ENCODE measurements around the gene CAMTA1. TPM values are rescaled to one million over a fixed set of nuclear protein-coding genes. Genes with fewer than 3 reads are reported as not detected.

The CAMTA1 gene
- total RNA-seq, 2 experiments from 2014 or later: 45.5 to 45.6 TPM

DNA sequence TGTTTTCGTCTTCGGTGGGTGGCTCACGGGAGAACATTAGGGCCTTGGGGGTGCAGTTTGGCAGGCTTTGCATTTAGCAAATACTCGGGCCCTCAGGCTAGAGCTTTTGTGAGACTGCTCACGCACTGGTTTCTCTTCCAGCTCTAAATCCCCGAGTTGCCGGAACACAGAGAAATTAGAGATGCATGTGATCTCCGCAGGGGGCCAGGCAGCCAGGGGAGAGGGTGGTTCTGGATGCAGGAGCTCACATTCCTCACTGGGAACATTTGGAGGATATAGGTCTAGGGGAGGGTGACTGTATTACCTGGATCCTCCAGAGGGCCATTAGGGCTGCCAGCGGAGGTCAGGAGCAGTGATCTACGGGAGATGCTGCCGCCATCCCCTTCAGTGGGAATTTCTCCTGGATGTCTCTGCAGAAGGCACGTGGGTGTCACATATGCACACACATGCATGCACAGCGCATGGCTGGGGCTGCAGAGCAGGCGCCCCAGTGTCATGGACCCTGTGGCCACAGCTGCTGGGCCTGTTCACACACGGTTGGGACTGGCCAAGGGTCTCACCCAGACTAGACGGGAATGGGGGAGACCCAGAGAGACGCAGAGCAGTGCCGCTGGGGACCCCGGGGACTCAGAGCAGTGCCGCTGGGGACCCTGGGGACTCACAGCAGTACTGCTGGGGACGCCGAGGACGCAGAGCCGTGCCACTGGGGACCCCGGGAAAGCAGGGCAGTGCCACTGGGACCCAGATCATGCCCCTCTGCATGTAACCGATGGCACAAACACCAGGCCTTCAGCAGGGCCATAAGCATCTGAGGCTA lies 258.7 kb downstream of the CAMTA1 start:
- Mint-ChIP-seq H3K27ac (no peak overlapping the region), H3K9me3 (no peaks in the 10 kb centered on the region), H3K27me3 (peaks cover 7% of the 10 kb centered on the region), H3K36me3 (no peaks in the 10 kb centered on the region), H3K4me1 (no peaks in the 10 kb centered on the region), H3K4me3 (no peak overlapping the region)
- DNase-seq: no peak
- ATAC-seq (ENCODE audit: low read depth): no peak
- POLR2A ChIA-PET: no interaction called here

DNA sequence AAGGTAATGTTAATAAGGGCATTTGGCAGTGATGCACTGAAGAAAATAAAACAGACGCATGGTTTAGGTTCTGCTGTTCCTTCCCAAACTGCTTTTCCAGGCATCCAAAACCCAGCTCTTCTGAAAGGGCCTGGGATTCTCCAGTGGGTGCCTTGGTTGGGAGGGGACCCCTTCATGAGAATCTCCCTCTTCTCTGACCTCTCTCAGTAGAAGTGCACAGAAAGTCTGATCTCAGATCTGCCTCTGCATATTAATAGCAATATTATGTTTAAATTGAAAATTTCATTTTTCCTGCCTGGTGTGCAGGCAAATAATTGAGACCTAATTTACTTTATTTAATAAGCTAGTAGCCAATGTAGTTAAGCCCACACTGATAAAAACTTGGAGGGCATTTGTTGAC lies 260.6 kb downstream of the CAMTA1 start:
- ATAC-seq (ENCODE audit: low read depth) (no peak), DNase-seq (no peak)
- Mint-ChIP-seq H3K27ac (no peak overlapping the region), H3K4me3 (no peak overlapping the region), H3K4me1 (no peaks in the 10 kb centered on the region), H3K36me3 (no peaks in the 10 kb centered on the region), H3K27me3 (peaks cover 4% of the 10 kb centered on the region), H3K9me3 (no peaks in the 10 kb centered on the region)
- POLR2A ChIA-PET: no interaction called here

DNA sequence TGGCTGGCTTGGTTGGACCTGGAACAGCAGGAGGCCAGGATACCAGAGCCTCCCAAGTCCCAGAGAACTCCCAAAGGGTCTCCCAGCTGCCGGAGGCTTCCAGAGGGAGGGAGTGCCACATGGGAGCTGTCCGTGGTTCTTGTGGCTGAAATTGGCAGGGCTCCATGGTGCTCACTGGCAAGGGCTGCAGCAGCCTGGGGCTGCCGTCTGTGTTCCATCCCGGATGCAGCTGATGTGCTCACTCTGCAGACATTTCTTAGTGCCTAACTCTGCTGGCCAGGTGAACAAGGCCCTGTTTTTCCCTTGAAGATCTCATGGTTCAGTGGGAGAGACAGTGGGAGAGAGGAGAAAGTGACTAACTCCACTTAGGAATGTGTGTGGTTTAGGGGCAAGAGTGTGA lies 261.1 kb downstream of the CAMTA1 start:
- Mint-ChIP-seq H3K4me1 (no peaks in the 10 kb centered on the region), H3K27me3 (peaks cover 4% of the 10 kb centered on the region), H3K4me3 (no peak overlapping the region), H3K36me3 (no peaks in the 10 kb centered on the region), H3K27ac (no peak overlapping the region), H3K9me3 (no peaks in the 10 kb centered on the region)
- no peak for ATAC-seq (ENCODE audit: low read depth)
- POLR2A ChIA-PET: no interaction called here
- DNase-seq: no peak

DNA sequence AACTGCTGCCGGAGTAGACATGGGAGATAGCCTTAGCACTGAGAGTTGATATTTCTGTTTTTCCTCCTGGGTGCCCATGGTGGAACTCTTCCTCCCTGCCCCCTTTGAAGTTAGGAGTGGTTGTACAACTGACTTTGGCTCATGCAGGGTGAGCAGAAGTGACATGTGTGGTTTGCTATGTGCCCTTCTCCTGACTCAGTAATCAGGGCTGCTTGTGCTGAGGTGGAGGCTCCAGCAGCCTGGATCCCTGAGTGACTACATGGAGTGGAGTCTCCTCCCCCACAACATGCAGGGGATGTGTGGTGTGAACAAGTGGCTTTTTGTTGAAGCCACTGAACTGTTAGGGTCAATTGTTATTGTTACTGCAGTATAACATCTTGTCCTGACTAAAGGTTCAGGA lies 261.6 kb downstream of the CAMTA1 start:
- no peaks in the 10 kb centered on the region for H3K4me1 Mint-ChIP-seq
- no peak overlapping the region for H3K27ac Mint-ChIP-seq
- no peaks in the 10 kb centered on the region for H3K36me3 Mint-ChIP-seq
- H3K9me3 Mint-ChIP-seq: no peaks in the 10 kb centered on the region
- ATAC-seq (ENCODE audit: low read depth): no peak
- POLR2A ChIA-PET: no interaction called here
- peaks cover 4% of the 10 kb centered on the region for H3K27me3 Mint-ChIP-seq
- no peak overlapping the region for H3K4me3 Mint-ChIP-seq
- DNase-seq: no peak

DNA sequence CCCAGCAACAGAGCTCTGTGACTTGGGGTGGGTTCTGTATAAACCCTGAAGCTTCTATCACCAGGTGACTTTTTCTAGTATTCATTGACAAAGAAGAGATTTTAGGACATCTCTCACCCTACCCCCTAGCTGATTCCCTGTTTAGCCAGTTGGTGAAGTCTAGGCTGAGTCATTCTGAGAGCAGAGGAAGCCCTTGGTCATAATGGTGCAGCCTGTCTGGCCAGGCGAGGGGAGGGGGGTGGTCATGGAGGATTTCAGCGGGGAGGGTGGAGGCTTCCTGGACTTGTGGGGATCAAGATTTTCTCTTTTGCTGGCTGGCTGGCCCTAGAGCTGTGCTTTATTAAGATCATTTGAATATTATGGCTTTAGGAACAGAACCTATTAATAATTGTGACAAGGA lies 262.6 kb downstream of the CAMTA1 start:
- POLR2A ChIA-PET: no interaction called here
- Mint-ChIP-seq H3K27ac (no peak overlapping the region), H3K36me3 (no peaks in the 10 kb centered on the region)

DNA sequence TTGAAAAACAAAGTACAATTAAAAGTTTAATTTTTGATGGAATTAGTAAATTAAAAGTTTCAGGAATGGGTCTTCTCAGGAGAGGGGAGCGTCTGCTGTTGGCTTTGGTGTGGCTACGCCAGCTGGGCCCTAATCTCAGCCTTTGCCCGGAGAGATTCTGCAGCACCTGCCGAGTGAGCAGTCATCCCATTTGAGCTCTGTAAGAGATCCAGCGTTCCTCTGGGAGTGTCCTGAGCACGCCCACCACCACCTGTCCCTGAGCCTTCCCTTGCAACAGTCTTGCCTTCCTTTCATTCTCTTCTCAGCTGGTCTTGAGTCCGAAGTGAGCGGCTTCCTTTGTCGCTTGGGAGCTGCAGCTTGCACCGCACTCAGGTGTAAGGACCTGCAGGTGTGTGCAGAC lies 263.1 kb downstream of the CAMTA1 start:
- peaks cover 4% of the 10 kb centered on the region for H3K27me3 Mint-ChIP-seq
- POLR2A ChIA-PET: no interaction called here
- no peaks in the 10 kb centered on the region for H3K4me1 Mint-ChIP-seq
- H3K9me3 Mint-ChIP-seq: no peaks in the 10 kb centered on the region
- H3K4me3 Mint-ChIP-seq: no peak overlapping the region
- H3K27ac Mint-ChIP-seq: no peak overlapping the region
- ATAC-seq (ENCODE audit: low read depth) (no peak), DNase-seq (no peak)
- no peaks in the 10 kb centered on the region for H3K36me3 Mint-ChIP-seq

More for the DNA sequence above, 262.6 kb downstream of the CAMTA1 start:
- peaks cover 4% of the 10 kb centered on the region for H3K27me3 Mint-ChIP-seq
- no peaks in the 10 kb centered on the region for H3K4me1 Mint-ChIP-seq
- ATAC-seq (ENCODE audit: low read depth): no peak
- no peaks in the 10 kb centered on the region for H3K9me3 Mint-ChIP-seq
- DNase-seq: no peak
- no peak overlapping the region for H3K4me3 Mint-ChIP-seq

DNA sequence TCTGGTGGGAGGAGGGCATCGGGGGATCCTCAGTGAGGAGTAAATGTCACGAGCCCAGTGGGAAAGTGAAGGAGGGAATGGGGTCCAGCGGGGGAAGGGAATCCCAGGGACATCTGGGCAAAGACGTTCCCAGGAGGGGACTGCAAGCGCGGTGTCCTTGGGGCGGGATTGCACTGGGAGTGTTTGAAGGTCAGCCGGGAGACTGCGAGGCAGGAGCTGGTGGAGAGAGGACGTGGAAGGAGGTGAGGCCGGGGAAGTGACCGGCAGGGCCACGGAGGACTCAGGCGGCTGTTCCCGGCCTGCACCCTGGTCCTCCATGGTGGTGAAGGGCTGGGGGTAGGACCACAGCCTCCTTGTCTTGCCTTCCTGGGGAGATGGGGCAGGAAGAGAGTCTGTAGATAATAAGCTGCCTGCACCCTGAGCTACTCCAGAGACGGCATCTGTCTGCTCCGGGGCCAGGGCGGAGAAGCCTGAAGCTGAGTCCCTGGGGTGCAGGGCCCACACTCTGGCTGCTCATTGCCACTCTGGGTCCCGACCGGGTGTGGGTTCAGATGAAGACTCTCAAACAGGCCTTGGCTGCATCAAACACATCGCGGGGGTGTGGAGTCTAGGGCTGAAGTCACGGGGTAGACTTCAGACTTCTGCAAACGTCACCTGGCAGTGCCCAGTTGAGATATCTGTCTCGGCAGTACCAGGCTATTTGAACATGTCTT lies 264.8 kb downstream of the CAMTA1 start:
- Mint-ChIP-seq H3K4me3 (no peak overlapping the region), H3K36me3 (no peaks in the 10 kb centered on the region), H3K27ac (no peak overlapping the region), H3K9me3 (no peaks in the 10 kb centered on the region), H3K27me3 (peaks cover 4% of the 10 kb centered on the region), H3K4me1 (no peaks in the 10 kb centered on the region)
- no peak for DNase-seq
- POLR2A ChIA-PET: no interaction called here
- no peak for ATAC-seq (ENCODE audit: low read depth)

DNA sequence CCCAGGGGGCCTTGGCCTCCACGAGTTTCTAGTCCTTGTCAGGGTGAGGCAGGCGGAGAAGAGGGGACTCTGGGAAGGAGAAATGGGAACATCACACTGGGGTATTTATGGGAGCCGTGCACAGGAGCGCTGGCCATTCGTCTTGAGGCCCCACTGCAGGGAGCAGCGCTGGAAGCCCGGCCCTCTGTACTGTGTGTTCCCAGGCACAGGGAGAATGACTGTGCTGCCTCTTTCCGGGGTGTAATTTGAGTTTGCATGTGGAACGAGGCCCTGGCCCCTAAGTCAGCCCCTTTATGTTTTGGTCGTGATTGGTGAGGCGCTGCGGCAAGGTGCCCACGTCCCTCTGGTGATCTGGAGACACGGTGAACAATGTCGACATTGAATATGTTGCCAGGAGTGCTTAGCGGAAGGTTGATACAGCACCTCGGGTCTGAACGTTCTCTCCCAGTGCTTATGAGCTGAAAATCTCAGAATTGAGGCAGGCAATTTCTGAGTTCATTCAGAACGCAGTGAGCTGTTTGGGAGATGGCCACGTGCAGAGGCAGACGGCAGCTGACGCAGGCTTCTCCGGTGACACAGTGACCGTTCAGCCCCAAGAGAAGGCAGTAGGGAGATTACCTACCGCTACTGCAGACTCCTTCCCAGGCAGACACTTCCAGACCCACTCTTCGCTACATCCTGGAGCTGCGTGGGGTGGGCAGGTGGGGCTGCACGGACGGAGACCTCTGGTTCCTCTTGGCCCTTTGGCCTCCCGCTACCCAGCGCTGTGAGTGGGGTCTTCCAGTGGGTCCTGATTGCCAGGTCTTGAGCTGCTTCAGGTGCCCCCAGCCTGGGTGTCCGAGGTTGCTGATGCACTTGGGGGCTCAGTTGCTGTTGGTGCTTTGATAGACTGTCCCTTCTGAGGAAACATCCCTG lies 265.8 kb downstream of the CAMTA1 start:
- DNase-seq: no peak
- no peak for ATAC-seq (ENCODE audit: low read depth)
- Mint-ChIP-seq H3K36me3 (no peaks in the 10 kb centered on the region), H3K27ac (no peak overlapping the region), H3K4me1 (no peaks in the 10 kb centered on the region), H3K9me3 (no peaks in the 10 kb centered on the region), H3K27me3 (peaks cover 4% of the 10 kb centered on the region), H3K4me3 (no peak overlapping the region)
- POLR2A ChIA-PET: no interaction called here

GRCh38 chr1:7052701-7053100 lies 267.4 kb downstream of the CAMTA1 start:
- Mint-ChIP-seq H3K4me1 (no peaks in the 10 kb centered on the region), H3K27me3 (peaks cover under 1% of the 10 kb centered on the region), H3K27ac (no peak overlapping the region), H3K4me3 (no peak overlapping the region), H3K36me3 (no peaks in the 10 kb centered on the region), H3K9me3 (no peaks in the 10 kb centered on the region)
- POLR2A ChIA-PET: no interaction called here
- DNase-seq (no peak), ATAC-seq (ENCODE audit: low read depth) (no peak)

DNA sequence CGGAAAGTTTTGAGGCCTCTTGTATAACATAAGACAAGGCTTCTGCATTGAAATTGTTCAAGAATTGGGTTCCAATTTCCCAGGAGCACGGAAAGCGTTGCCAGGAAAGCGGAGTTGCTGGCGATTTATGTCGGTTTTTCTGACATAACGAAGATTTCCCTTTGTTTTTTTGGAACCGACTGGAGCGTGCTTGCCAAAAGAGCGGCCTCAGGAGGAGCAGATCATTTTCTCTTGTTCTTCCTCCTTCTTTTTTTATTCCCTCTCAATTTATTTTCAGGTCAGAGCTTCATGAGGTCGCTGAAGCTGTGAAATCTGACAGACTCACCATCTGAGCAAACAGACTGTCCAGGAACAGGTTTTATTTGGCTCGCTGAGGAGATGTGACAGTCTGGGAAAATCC lies 275.5 kb downstream of the CAMTA1 start:
- POLR2A ChIA-PET: no interaction called here
- no peak for ATAC-seq (ENCODE audit: low read depth)
- no peaks in the 10 kb centered on the region for H3K4me1 Mint-ChIP-seq
- no peaks in the 10 kb centered on the region for H3K9me3 Mint-ChIP-seq
- H3K4me3 Mint-ChIP-seq: no peak overlapping the region
- H3K27ac Mint-ChIP-seq: no peak overlapping the region
- no peaks in the 10 kb centered on the region for H3K36me3 Mint-ChIP-seq
- no peaks in the 10 kb centered on the region for H3K27me3 Mint-ChIP-seq
- DNase-seq: no peak

DNA sequence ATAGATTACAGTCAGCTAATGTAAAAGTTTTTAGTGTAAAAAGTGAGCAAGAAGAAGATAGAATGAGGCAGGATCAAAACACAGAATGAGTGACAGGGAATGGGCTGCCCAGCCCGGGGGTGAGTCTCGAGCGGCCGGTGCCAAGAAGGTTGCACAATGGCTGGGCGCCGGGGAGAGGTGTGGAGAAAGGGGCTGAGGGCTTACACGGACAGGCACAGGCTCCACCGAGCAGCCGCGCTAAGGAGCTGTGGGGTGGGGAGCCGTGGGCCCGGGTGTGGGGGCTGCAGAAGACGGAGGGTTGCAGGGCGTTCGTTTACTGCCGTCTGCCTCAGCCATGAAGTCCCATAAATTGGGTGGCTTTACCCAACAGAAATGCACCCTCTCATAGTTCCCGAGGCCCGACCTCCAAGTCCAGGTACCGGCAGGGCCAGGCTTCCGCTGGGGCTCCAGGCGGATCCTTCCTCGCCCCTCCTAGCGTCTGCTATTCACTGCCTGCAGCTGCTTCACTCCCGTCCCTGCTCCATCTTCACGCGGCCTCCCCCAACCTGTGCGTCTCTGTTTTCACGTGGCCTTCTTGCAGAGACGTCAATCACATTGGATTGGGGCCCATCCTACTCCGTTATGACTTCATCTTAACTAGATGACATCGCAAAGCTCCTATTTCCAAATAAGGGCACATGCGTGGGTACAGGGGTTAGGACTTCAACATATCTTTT lies 277.2 kb downstream of the CAMTA1 start:
- no peak for DNase-seq
- H3K27me3 Mint-ChIP-seq: no peaks in the 10 kb centered on the region

GRCh38 chr1:7063981-7064380 lies 278.7 kb downstream of the CAMTA1 start:
- no peak for DNase-seq
- no peaks in the 10 kb centered on the region for H3K27me3 Mint-ChIP-seq

More for the DNA sequence above, 277.2 kb downstream of the CAMTA1 start:
- Mint-ChIP-seq H3K9me3 (no peaks in the 10 kb centered on the region), H3K36me3 (no peaks in the 10 kb centered on the region), H3K27ac (no peak overlapping the region), H3K4me3 (no peak overlapping the region), H3K4me1 (no peaks in the 10 kb centered on the region)
- POLR2A ChIA-PET: no interaction called here
- no peak for ATAC-seq (ENCODE audit: low read depth)

GRCh38 chr1:7068552-7068951 lies 283.3 kb downstream of the CAMTA1 start:
- H3K4me3 Mint-ChIP-seq: no peak overlapping the region
- DNase-seq (no peak), ATAC-seq (ENCODE audit: low read depth) (no peak)
- peaks cover 9% of the 10 kb centered on the region for H3K27me3 Mint-ChIP-seq
- H3K27ac Mint-ChIP-seq: no peak overlapping the region
- POLR2A ChIA-PET: no interaction called here
- H3K9me3 Mint-ChIP-seq: no peaks in the 10 kb centered on the region
- H3K36me3 Mint-ChIP-seq: no peaks in the 10 kb centered on the region
- H3K4me1 Mint-ChIP-seq: peaks cover 1% of the 10 kb centered on the region

More at GRCh38 chr1:7063981-7064380, 278.7 kb downstream of the CAMTA1 start:
- H3K36me3 Mint-ChIP-seq: no peaks in the 10 kb centered on the region
- H3K9me3 Mint-ChIP-seq: no peaks in the 10 kb centered on the region
- POLR2A ChIA-PET: no interaction called here
- H3K4me1 Mint-ChIP-seq: no peaks in the 10 kb centered on the region
- H3K4me3 Mint-ChIP-seq: no peak overlapping the region
- ATAC-seq (ENCODE audit: low read depth): no peak
- no peak overlapping the region for H3K27ac Mint-ChIP-seq
